GM19395 (cell line): ENCODE measurements around the gene CTNNA2.
"Not testable (repeated sequence)": the region's sequence is repeated elsewhere in the genome, so short reads cannot be mapped to it uniquely, and the experiment has no call there.

Source experiments
- ATAC-seq: cut with Tn5 transposase; IDR thresholded peaks from one replicate; pipeline ENCODE4 v1.9.1; 2021; ENCODE audit warnings: mild to moderate bottlenecking, moderate library complexity; ENCODE audit not compliant: unreplicated experiment

Gene CTNNA2

DNA sequence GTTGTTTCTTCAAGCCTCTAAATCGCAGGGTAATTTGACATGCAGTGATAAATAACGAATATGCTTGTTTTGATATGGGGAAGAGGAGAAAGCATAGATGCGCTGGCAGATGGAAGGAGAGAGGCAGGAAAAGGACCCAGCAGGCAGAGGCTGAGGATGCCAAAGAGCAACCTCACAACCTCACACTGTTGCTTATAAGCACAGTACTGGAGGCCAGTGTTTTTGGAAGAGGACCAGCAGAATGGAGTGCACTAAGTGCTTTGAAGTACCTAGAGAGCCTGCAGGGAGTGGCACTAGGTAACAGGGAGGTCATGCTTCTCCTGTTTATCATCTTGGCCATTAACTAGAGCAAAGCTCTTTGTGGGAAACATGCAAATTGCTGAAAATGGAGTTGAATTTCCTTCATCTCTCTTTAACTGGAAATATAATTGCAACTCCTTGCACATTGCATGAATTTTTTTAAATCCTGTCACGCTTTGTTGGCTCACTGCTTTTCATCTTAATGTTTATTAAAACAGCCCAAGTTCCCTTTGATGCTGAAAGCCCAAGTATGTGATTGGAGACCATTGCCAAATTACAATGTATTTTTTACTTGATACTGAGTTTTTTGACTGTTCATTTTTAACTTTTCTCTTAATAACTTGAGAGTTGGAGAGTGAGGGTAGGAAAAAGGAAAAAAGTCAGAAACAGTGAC is 555.3 kb downstream of the CTNNA2 start:
- no peak for ATAC-seq

DNA sequence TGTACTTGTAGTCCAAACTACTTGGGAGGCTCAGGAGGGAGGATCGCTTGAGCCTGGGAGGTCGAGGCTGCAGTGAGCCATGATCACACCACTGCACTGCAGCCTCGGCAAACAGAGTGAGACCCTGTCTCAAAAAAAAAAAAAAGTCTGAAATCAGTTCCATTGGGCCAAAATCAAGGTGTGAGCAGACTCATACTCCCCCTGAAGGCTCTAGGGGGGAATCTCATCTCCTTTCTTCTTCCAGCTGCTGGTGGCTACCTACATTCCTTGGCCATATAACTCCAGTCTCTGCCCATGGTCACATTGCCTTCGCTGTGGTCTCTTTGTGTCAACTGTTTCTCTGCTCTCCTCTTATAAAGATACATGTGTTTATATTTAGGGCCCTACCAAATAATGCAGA is 557.7 kb downstream of the CTNNA2 start:
- no peak for ATAC-seq

DNA sequence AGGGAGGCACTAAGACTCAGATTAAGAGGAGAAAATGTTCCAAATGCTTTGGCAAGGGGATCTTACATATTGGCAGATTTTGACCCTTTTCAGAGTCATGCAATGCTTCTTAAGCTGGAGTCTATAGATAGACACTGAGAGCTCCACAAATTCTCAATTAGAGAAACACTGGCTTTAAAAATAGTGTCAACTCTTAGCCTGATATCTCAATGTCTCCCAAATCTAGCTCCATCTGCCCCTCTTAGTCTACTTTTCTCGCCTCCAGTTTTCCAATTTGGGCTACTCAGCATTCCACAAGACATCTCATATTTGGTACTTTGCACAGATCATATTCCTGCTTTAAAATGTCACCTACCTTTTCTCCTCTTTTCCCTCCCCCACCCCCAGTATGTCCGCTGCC is 559.1 kb downstream of the CTNNA2 start:
- ATAC-seq = no peak

DNA sequence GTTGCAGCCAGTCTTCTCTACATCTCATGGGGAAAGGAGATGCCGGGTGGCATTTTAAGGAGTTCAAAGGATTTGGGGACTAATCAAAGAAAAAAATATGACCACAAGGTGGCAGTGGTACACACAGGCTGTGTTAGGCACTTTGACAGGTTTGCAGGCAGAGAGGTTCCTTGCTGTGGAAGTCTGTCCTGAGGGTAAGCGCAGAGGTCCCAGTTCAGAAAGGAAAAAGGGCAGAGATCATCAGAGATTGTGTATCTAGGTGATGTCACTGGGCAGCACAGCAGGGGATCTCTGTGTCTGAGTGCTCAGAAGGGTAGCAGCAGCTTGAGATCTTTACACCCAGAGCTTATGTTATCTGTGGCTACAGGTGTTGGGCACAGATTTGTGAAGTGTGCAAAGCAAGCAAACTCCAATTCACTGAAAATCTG is 560.3 kb downstream of the CTNNA2 start:
- ATAC-seq = no peak

DNA sequence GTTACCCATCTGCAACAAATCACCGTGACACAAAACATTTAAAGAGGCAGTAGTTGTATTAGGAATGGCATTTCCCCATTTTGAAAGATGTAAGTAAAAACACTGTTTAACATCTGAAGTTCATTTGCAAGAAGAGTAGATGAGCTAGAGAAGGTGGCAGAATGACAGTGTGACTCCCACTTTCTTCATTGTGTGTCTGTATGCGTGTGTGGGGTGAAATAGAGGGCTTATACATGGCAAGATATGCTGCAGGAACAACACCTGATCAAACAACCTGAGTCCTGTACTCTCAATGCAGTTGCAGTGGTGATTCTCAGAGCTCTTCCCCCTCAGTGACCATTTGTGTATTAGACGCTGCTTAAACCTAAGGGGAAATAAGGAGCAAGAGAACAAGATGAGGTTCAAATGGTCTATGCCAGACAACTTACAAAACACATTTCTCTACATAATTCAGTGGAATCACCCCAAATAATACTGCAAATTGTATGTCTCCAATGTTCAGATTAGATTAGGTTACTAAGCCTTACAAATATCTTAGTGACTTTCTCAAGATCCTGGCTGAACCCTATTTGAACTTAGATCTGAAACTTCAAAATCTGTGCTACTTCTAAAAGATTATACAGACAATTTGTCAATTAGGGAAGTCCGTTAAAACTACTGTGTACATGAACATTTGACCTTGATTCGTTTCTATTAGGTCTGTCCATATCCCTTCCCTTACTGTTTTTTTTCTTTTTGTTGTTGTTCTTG is 561.6 kb downstream of the CTNNA2 start:
- no peak for ATAC-seq

DNA sequence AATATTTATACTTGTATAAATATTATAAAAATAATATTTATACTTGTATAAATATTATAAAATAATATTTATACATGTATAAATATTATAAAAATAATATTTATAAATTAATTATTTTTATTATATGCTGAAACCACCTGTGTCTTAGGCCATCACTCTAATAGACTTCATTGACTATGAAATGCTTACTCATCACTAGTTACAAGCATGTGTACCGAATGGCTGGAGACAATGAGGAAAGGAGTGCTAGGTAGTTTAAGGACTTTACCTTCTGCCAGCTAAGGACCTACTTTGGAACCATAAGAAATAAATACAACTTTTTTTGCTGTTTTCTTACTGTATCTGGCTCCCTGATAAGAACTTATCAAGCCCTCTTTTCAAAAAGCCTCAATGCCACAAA is 562.9 kb downstream of the CTNNA2 start:
- no peak for ATAC-seq

DNA sequence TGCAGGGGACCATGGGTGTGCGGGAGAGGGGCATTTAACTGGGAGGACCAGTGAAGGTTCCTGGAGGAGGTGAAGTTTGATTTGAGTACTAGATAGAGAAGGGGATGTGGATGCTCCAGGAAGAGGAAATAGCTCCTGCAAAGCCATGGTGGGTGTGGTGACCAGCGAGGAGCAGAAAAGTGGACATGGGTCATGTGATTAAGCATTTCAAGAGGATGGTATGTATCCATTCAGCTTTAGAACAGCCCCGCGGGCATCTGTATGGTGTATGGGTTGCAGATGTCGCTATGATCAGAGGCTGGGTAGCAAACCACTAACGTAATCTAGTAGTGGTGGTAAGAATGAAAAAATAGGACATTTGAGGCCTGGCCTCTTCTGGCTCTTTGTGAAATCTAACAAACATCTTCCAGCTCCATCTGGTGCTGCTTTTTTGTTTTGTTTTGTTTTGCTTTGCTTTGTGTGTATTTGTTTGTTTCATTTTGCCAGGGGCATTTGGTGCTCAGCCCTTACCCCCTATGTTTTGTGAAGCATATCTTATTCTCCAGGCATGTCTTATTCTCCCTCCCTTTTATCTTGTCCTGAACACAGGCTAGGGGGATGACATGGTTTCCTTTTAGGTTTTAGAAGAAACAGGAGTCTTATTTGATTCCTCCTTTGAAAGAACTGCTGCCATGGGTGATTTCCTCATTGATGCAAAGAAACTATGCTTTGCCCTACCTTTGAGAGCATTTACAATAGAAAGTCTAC is 565.6 kb downstream of the CTNNA2 start:
- ATAC-seq = no peak

DNA sequence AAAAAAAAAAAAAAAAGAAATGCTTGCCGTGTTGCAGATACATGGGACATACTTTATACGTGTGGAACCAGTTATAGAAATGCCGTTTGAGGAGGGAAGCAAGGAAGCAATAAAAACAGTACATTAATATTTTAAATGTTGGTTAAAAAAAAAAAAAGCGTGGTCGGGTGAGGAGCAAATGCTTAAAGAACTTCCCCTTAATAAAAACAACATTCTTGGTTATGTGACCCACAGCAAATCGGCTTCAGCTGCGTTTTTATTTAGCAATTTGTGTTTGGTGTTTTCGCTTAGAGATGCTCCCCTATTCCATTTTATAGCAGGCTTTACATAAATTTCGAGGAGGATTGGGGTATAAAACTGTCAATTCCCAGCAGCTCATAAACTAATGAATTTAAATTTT is 568.1 kb downstream of the CTNNA2 start:
- no peak for ATAC-seq

DNA sequence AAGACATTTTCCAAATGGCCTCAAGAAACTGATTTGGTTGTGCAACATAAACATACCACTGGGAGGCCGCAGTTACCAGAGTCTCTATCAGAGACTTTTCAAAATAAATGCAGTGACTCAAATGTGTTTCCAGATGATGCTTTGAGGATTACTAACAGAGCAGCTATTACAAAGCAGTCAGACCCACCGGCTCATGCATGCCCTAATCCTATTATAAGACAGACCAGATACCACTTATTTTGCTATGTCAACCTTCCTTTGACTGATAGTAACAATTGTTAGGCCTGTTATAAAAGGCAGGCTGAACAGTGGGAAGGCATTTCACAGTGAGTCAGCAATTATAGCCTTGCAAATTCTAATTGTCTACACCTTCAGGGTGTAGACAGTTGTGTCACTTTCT is 574.0 kb downstream of the CTNNA2 start:
- no peak for ATAC-seq

DNA sequence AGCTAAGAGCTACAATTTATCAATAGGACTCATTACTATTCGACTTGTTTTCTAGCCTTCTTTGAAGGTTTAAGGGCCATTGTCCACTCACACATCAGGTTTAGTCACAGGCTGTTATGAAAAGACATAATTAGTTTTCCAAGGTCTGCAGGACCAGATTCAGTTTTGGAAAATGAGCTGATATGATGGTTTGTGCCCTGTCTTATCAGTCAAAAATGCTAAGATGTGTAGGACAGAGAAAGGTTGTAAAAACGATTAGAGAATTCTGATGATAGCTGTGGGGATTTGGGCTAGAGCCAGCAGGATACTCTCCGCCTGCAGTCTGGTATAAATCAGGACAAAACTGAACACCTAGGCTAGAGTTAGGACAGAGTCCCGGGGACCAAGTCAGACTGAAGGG is 578.4 kb downstream of the CTNNA2 start:
- no peak for ATAC-seq

DNA sequence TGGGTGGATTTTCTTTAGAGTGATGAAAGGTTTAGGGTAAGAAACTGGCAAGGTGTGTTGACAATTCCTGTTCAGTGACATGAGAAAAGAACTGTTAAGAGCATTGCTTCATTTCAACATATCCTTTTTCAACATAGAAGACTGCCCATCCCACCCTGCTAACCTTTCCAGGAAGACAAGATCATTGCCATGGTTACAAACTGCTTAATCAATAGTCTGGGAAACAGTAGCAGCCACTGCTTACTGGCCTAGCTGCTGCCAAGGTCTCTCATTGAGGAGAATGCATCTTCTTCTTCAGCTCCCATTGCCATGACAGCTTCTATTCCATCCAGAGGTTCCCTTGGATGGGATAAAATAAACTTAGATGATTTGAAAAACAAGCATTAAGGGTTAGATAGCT is 579.6 kb downstream of the CTNNA2 start:
- ATAC-seq = no peak

DNA sequence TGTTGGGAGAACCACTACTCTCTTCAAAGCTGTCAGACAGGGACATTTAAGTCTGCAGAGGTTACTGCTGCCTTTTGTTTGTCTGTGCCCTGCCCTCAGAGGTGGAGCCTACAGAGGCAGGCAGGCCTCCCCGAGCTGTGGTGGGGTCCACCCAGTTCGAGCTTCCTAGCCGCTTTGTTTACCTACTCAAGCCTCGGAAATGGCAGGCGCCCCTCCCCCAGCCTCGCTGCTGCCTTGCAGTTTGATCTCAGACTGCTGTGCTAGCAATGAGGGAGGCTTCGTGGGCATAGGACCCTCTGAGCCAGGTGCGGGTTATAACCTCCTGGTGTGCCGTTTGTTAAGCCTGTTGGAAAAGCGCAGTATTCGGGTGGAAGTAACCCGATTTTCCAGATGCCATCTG is 585.7 kb downstream of the CTNNA2 start:
- ATAC-seq = not testable (repeated sequence)

DNA sequence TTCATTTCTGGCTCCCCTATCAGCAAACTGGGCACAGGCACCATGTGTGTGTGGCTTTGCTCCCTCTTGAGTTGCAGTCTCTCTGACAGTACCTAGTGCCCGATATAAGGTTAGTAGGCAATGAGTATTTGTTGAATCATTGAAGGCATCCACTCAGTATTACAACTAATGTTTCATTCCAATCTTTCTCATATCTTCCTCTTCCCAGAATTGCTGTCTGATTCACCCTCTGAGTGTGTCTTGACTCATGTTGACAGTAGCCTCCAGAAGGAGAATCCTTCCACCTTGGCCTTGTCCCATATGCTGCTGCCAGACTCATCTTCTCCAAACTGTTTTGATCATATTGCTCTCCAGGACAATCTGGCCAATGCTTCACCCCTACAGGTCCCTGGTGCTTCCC is 589.2 kb downstream of the CTNNA2 start:
- ATAC-seq = no peak

DNA sequence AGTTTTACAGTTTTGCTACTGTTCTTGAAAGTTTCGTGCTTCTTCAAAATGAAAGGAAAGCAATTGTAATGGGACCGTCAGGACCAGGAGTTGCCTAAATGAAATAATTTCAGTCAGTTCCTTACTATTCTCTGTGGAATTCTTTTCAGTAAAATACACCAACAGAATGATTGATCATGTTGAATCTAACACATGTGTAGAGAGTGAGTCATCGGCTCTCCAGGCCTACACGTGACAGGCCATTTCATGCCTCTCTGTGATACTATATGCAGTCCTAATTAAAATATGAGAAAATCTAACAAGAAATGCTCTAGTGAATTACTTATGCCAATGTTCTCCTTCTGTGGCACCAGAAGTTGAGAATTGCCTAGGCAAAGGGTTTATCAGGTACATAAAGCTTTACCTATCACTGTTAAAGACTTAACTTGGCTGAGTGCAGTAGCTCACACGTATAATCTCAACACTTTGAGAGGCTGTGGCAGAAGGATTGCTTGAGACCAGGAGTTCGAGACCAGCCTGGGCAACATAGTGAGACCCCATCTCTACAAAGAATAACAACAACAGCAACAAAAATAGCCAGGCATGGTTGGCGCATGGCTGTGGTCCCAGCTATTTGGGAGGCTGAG is 592.3 kb downstream of the CTNNA2 start:
- no peak for ATAC-seq

DNA sequence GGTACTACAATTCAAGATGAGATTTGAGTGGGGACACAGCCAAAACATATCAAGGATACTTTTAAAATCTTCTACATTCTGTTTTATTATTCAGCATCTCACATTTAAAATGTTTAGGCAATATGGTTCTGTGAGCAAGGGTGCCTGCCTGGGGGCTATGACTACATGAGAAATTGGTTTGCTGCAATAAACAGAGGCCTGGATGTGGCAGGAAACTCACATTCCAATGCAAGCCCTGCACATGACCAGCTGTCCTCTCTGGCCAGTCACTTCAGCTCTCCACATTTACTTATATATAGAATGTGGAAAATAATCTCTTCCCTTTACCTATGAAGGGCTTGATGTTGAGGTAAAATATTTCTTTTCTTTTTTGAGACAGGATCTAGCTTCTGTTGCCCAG is 598.3 kb downstream of the CTNNA2 start:
- no peak for ATAC-seq

DNA sequence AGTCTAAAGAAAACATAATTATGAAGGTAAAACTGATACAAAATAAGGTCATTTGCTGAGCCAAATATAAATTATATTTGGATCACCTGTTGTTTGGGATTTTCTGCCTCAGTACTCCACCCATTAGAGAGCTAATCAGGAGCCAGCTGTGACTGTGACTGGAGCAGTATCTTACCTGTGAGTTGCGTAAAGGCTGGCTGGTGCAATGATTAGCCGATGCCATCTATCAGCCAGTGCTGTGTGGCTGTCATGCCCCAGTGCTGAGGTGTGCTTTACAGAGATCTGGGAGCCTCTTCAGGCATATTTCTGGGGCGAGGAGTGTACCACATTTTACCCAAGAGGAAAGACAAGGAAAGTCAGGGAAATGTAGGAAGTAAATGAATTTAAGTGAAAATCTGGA is 599.9 kb downstream of the CTNNA2 start:
- ATAC-seq = no peak

DNA sequence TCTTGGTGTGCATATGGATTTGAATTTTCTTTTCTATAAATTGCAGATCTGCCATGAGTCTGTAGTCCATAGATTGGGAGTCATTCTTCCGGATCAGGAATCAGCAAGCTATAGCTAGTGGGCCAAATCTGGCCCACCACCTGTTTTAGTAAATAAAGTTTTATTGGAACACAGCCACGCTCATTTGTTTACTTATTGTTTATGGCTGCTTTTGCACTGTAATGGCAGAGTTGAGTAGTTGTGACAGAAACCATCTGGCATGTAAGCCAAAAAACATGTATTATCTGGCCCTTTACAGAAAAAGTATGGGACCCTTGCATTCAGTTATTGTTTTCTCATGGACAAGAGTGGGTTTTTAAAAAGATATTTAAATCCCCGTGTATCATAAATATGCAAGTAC is 600.5 kb downstream of the CTNNA2 start:
- ATAC-seq = no peak

DNA sequence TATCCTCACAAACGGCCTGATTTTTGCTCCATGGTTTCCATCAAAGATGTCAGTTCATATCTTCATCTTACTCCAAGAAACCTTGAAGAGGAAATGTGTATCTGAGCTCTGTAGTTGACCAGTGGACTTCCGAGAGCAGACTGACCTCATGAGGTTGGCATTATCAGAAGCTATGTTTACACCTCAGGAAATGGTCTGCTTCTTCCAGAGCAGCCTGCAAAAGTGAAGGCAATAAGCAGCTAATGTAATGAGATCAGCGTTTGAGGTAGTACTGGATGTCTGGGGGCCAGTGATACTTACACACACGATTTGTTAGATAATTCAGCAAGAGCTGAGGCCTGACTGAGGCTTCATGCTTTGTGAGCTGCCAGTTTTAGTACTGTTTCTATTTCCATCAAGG is 602.0 kb downstream of the CTNNA2 start:
- no peak for ATAC-seq

DNA sequence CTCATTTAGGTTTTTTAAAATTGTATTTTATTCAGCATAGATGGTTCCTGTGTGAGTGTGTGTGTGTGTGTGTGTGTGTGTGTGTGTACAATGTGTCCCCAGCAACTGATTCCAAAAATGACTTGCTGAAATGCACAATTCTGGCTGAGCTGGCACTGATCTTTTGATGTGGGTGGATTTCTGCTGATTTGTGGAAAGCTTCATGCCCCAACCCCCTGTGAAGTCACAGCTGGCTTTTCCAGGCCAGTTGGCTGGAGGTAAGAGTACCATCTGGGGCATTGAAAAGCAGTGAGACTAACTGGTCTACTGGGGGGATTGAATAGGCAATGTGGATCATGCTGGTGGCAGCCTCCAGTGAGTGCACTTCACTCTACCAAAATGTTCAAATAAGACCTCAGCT is 604.5 kb downstream of the CTNNA2 start:
- no peak for ATAC-seq

DNA sequence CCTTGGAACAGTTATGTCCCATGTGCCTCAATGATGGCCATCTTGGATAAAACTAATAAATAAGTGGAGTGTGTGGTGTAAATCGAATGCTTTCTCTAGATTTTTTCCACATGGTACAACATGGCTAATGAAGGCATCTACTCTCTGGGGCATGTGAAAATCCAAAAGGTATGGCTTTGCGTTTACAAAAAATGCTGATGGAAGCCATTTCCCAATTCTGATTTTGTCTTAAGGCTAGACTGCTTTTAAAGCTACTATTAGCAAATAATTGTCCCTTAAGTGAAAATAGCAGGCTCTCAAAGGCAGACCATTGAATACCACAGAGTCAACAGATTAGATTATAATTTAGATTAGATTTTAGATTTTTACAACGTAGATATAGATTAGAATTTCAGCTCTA is 608.0 kb downstream of the CTNNA2 start:
- ATAC-seq = no peak

DNA sequence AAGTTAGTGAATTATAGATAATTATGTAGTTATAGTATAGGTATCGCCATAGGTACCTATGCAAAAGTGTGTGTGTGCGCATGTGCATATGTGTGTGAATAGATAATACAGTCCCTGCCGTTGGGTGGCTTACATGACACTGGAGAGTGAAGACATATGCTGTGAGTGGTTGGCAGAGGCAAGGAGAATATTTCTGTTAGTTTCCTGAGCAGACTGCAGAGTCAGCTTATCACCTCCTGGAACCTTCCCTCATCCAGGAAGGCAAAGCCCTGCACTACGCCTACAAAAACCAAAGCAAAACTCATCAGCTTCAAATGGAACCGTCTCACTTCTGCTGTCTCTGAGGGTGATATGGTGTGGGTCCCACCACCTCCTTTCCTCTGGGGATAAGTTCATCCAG is 609.8 kb downstream of the CTNNA2 start:
- ATAC-seq = no peak
